ENCODE results near the gene HEMK1.

Gene HEMK1

GRCh38 chr3:50568947-50569749, at the start of gene HEMK1:
HEMK1 (plus strand) TSS chr3:50569522; CDS start chr3:50571105, 1,583 bp downstream.
- peak; percentile 95 for DNase-seq (ENCODE audit: low spot score)

- DNase-seq (ENCODE audit: low spot score) = no peak
These were observed 48.5 kb upstream of the HEMK1 start for GRCh38 chr3:50520849-50521248.

DNA sequence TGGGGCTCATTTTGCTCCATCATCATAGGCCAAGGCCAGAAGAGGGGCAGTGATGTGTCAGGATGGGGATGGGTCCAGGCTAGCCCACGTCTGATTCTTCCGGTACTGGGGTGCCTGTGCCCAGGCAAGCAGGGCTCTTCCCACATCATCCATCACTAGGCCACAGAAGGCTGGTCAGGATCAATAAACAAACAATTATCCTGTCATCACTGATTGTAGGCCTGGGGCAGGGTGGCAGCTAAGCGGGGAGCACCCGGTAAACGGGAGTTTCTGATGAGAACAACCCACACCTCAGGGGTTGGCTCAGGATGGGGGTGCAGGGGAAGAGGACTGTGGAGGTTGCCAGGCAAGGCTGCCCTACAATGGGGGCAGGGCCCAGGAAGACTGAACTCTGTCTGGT, 47.8 kb upstream of the HEMK1 start:
- DNase-seq (ENCODE audit: low spot score) = no peak

- no peak for DNase-seq (ENCODE audit: low spot score)
These were observed 46.0 kb upstream of the HEMK1 start for GRCh38 chr3:50523279-50523811.

DNA sequence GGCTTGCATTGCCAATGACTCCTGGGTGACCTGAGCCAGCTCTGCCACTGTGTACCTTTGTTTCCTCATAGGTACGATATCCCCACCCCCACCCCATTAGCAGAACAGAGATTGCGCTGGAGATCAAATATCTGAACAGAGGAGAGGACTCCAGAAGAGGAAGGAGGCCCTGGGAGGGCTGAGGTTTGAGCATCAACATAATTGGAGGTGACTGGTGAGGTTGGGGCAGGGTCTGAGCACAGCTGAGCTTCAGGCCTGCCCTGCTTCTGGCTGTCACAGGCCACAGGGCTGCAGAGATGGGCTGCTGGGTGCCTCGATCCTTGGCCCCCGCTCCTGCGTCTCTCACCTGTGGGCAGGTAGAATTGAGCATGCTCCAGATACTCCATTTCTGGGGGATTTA, 44.6 kb upstream of the HEMK1 start:
- DNase-seq (ENCODE audit: low spot score) = no peak

GRCh38 chr3:50525191-50525910, 44.0 kb upstream of the HEMK1 start:
- no peak for DNase-seq (ENCODE audit: low spot score)

GRCh38 chr3:50525987-50526386, 43.3 kb upstream of the HEMK1 start:
- DNase-seq (ENCODE audit: low spot score) = peak; percentile 49

GRCh38 chr3:50530001-50530970, 39.0 kb upstream of the HEMK1 start:
- no peak for DNase-seq (ENCODE audit: low spot score)

GRCh38 chr3:50531201-50531600, 38.1 kb upstream of the HEMK1 start:
- DNase-seq (ENCODE audit: low spot score) = no peak

- DNase-seq (ENCODE audit: low spot score) = no peak
These were observed 37.1 kb upstream of the HEMK1 start for GRCh38 chr3:50532062-50532705.

- no peak for DNase-seq (ENCODE audit: low spot score)
These were observed 36.0 kb upstream of the HEMK1 start for GRCh38 chr3:50533316-50533715.

DNA sequence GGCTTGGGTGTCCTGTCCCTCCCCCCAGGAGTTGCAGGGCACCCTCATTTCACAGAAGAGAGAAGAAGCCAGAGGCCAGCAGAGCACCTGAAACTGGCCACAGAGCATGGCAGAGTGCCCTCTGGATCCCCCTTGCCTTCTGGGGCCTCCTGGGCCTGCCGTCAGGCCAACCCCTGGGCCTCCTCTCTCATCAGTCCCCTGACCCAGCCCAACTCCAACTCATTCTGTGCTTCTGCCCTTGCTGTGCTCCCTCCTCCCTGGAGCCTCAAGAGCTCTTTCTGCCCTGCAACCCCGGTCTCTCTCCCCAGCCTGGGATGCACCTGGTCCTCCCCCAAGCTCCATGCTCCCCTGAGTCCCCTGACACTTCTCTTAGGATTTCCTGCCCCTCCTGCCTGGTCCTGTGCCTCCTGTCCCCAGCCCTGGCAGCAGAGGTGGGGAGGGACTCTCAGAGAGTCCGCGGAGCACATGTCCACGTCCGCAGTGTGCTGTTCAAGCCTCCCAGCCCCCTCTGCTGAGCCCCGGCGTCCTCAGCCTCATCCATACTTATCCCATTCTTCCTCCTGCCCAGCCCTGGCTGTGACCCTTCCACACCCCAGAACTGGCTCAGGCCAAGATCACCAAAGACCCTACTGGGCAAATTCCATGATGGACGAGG, 35.4 kb upstream of the HEMK1 start:
- no peak for DNase-seq (ENCODE audit: low spot score)

DNA sequence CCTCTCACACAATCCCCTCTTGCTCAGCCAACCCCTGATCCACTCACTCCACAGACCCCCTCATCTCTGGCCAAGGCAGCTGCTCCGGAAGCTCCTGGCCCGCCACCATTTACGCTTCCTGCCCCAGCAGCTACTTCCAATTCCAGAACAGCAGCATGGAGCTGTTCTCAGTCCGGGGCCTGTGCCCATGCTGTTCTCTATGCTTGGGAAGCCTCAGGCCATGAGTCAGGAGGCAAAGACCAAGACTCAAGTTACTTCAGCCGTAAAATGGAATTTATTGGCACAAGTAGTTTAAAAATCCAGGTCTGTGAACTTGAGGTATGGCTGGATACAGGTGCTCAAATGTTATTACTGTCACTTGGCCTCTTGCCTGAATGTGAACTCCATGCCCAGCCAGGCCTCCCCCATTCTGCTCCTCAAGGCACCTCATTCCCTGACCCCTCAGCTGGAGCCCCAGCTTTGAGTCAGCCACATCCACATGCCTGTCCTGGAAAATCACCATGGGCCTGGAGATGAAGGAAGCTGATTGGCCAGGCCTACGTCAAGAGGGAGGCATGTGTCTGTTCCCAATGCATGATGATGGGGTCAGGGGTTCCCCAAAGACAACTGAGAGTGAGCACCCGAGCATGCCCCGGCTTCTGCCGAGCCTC, 34.5 kb upstream of the HEMK1 start:
- DNase-seq (ENCODE audit: low spot score) = no peak

- no peak for DNase-seq (ENCODE audit: low spot score)
These were observed 32.7 kb upstream of the HEMK1 start for GRCh38 chr3:50536471-50537180.

GRCh38 chr3:50537421-50538129, 31.7 kb upstream of the HEMK1 start:
- DNase-seq (ENCODE audit: low spot score) = peak; percentile 29

DNA sequence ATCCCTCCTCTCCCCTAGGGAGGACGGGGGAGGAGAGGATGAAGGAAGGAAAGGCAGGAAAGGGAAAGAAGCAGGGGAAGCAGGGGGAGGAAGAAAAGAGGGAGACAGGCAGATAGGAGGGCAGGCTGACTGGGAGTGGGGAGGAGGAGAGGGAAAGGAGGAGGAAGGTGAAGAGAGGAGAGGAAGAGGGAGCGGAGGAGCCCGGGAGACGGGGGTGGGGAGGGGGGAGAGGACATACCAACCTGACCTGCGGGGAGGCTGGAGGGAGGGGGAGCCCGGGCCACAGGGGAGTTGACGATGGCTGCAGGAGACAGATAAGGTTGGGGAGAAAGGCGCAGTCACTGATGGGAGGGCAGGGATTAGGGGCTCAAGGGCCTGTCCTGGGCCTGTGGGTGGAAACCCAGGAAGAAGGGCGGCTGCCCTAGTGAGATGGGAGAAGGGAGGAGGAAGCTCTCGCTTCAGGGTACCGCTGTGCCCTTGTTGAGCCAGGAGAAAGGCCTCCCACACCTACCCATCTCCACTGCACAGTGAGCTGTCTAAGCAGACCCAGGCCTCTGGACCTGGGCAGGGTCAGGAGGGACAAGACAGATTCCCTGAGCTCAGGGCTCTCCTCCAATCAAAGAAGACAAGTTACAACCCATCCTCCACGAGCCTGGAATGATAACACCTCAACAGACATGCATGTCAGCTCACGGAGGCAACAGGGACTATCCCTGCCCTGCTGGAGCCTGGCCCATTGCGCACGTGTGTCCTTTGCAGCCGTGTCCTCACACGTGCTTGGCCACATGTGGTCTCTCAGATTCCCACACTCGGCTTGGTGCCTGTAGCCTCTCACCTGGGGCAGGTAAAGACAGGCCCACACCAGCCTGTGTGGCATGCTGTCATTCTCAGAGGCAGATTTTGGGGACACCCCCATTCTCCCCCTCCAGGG, 29.7 kb upstream of the HEMK1 start:
- DNase-seq (ENCODE audit: low spot score) = peak; percentile 88

GRCh38 chr3:50542177-50543034, 26.9 kb upstream of the HEMK1 start:
- peak; percentile 81 for DNase-seq (ENCODE audit: low spot score)

Data from hematopoietic multipotent progenitor cell treated with erythropoietin and hydrocortisone succinate and interleukin-3 and kit ligand, for 17 days (in vitro differentiated cells).